ENCODE results near the gene MT1E.
"Not testable (repeated sequence)": the region's sequence is repeated elsewhere in the genome, so short reads cannot be mapped to it uniquely, and the experiment has no call there.

The MT1E gene

GRCh38 chr16:56647641-56648431 lies 22.3 kb downstream of the MT1E start:
- no peak for DNase-seq

GRCh38 chr16:56649271-56649670 lies 23.7 kb downstream of the MT1E start:
- no peak for DNase-seq

GRCh38 chr16:56649820-56650219 lies 24.2 kb downstream of the MT1E start:
- no peak for DNase-seq

GRCh38 chr16:56651586-56651985 lies 26.0 kb downstream of the MT1E start, which contains the start of gene MT1B:
TSS of gene MT1B (plus strand) at chr16:56651886. CDS start at chr16:56651954, 68 bp downstream.
- DNase-seq: no peak

- no peak for DNase-seq
These were observed 27.0 kb downstream of the MT1E start for GRCh38 chr16:56652600-56652999.

GRCh38 chr16:56653218-56653617 lies 27.6 kb downstream of the MT1E start:
- no peak for DNase-seq

GRCh38 chr16:56657555-56658326 lies 32.2 kb downstream of the MT1E start, which contains the start of gene MT1F:
TSS of gene MT1F (plus strand) at chr16:56657959. CDS start at chr16:56658059, 100 bp downstream.
- no peak for DNase-seq

- DNase-seq: no peak
These were observed 32.8 kb downstream of the MT1E start for GRCh38 chr16:56658327-56658875.

GRCh38 chr16:56662357-56663354 lies 37.1 kb downstream of the MT1E start:
- no peak for DNase-seq

- DNase-seq: no peak
These were observed 38.9 kb downstream of the MT1E start for GRCh38 chr16:56664506-56664905.

GRCh38 chr16:56665286-56666261 lies 40.0 kb downstream of the MT1E start:
- DNase-seq: not testable (repeated sequence)

- DNase-seq: no peak
These were observed 42.3 kb downstream of the MT1E start, which contains the start of gene MT1G for GRCh38 chr16:56667581-56668571. TSS of gene MT1G (minus strand) at chr16:56668065. CDS start at chr16:56667993, 72 bp downstream.

GRCh38 chr16:56669005-56669839 lies 43.6 kb downstream of the MT1E start, which contains the start of gene MT1H:
TSS of gene MT1H (plus strand) at chr16:56669814. CDS start at chr16:56669885, 71 bp downstream.
- no peak for DNase-seq

GRCh38 chr16:56669840-56670619 lies 44.4 kb downstream of the MT1E start:
- no peak for DNase-seq

- no peak for DNase-seq
These were observed 45.0 kb downstream of the MT1E start for GRCh38 chr16:56670620-56670934.

- not testable (repeated sequence) for DNase-seq
These were observed 46.1 kb downstream of the MT1E start for GRCh38 chr16:56671691-56672090.

GRCh38 chr16:56672171-56672570 lies 46.6 kb downstream of the MT1E start:
- DNase-seq: not testable (repeated sequence)

All from NCI-H1436 treated with DMSO at 0.1 percent for 48 hours (cell line).